Keratinocyte (primary cell): ENCODE measurements around the gene SP140L. TPM values are rescaled to one million over a fixed set of nuclear protein-coding genes. Genes with fewer than 3 reads are reported as not detected.

ENCODE experiments used
- DNase-seq: peaks from one replicate; pipeline ENCODE4 v3.0.0-alpha.2; 2011; ENCODE audit warnings: low read depth, missing footprints, low spot score
- FAIRE-seq: peaks from 2 replicates; lab custom pipeline; 2011; peaks lifted over from hg19 to GRCh38; lab: Jason Lieb, UNC
- H2AFZ ChIP-seq: 2 replicates; pipeline ENCODE4 v1.6.0; 2012; ENCODE audit warnings: low read length, control low read depth, inconsistent platforms; ENCODE audit not compliant: control insufficient read depth
- H3K27ac ChIP-seq: 2 replicates; pipeline ENCODE4 v1.5.1; 2011; ENCODE audit warnings: low read length; ENCODE audit not compliant: control insufficient read depth, insufficient read depth
- H3K27me3 ChIP-seq: 3 replicates; pipeline ENCODE4 v1.6.0; 2011; ENCODE audit warnings: low read length; ENCODE audit not compliant: control insufficient read depth, insufficient read depth; ENCODE audit errors: extremely low read depth
- H3K36me3 ChIP-seq, 2 experiments: 2 replicates in 1 of 2; 3 replicates in 1 of 2; pipeline ENCODE4 v1.5.1; 2011; ENCODE audit warnings: low read length in 2 of 2, mild to moderate bottlenecking in 1 of 2; ENCODE audit not compliant: control insufficient read depth in 2 of 2, insufficient read depth in 2 of 2; ENCODE audit errors: extremely low read depth in 1 of 2
- H3K4me1 ChIP-seq: 3 replicates; pipeline ENCODE4 v1.5.1; 2011; ENCODE audit warnings: low read length; ENCODE audit not compliant: control insufficient read depth, insufficient read depth; ENCODE audit errors: extremely low read depth
- H3K4me2 ChIP-seq: 3 replicates; pipeline ENCODE4 v1.6.0; 2011; ENCODE audit warnings: low read depth, low read length; ENCODE audit not compliant: control insufficient read depth, insufficient read depth; ENCODE audit errors: extremely low read depth
- H3K4me3 ChIP-seq, 3 experiments: fragments of 200-600 bp in 1 of 3; sonication (generic) in 1 of 3; 2 replicates in 2 of 3; 3 replicates in 1 of 3; pipeline ENCODE4 v1.5.1; 2011 to 2016; ENCODE audit warnings: low read length in 3 of 3, mild to moderate bottlenecking in 3 of 3, control low read depth in 2 of 3, inconsistent platforms in 1 of 3, low read depth in 1 of 3, mixed read lengths in 1 of 3, mixed run types in 1 of 3, moderate library complexity in 1 of 3; ENCODE audit not compliant: control insufficient read depth in 2 of 3, insufficient read depth in 2 of 3; ENCODE audit errors: extremely low read depth in 1 of 3
- H3K79me2 ChIP-seq: 2 replicates; pipeline ENCODE4 v1.6.0; 2012; ENCODE audit warnings: low read length; ENCODE audit not compliant: control insufficient read depth, insufficient read depth
- H3K9ac ChIP-seq: 3 replicates; pipeline ENCODE4 v1.6.0; 2011; ENCODE audit warnings: low read length; ENCODE audit not compliant: control insufficient read depth, insufficient read depth; ENCODE audit errors: extremely low read depth
- H3K9me1 ChIP-seq: 3 replicates; pipeline ENCODE4 v1.6.0; 2011; ENCODE audit warnings: low read length; ENCODE audit not compliant: control insufficient read depth, insufficient read depth; ENCODE audit errors: extremely low read depth
- H3K9me3 ChIP-seq: 2 replicates; pipeline ENCODE4 v1.5.1; 2012; ENCODE audit warnings: low read depth, low read length; ENCODE audit not compliant: control insufficient read depth
- H4K20me1 ChIP-seq: 3 replicates; pipeline ENCODE4 v1.6.0; 2011; ENCODE audit warnings: low read length; ENCODE audit not compliant: control insufficient read depth, insufficient read depth; ENCODE audit errors: extremely low read depth
- CTCF ChIP-seq, 3 experiments: IDR thresholded peaks in 1 of 3; conservative IDR thresholded peaks in 1 of 3; optimal IDR thresholded peaks in 1 of 3; 2 replicates in 2 of 3; 3 replicates in 1 of 3; pipeline versions ENCODE3 to v1.5.1; 2011; ENCODE audit warnings: low read length in 3 of 3, mild to moderate bottlenecking in 3 of 3, moderate library complexity in 2 of 3, control low read depth in 1 of 3, inconsistent platforms in 1 of 3; ENCODE audit not compliant: insufficient read depth in 2 of 3; ENCODE audit errors: extremely low read depth in 1 of 3
- EZH2 ChIP-seq: IDR thresholded peaks from one replicate; pipeline ENCODE4 v1.6.1; 2012; ENCODE audit warnings: inconsistent platforms, mild to moderate bottlenecking, low read length, moderate library complexity
- dilution Hi-C: fragments of 300-500 bp; cut with MboI; formaldehyde crosslinking; loops from one replicate; pipeline ENCODE4 v1.7.0; 2020; ENCODE audit warnings: low sequenced_read_pairs; ENCODE audit not compliant: extremely low pct_ligation_motif_present
- polyA plus RNA-seq, 5 experiments: library from polyadenylated mRNA; depleted of rRNA in 3 of 5; stranded (reverse) in 3 of 5; stranded (forward) in 1 of 5; unstranded in 1 of 5; fragments of >200 nt; gene quantifications; 1 replicate in 1 of 5; 2 replicates in 3 of 5; 3 replicates in 1 of 5; pipeline versions ENCODE4 v1.2.1 to v1.2.3, GENCODE V29; 2011 to 2012; ENCODE audit warnings: missing spikeins in 2 of 5, low read depth in 1 of 5, low replicate concordance in 1 of 5

SP140L gene
- polyA plus RNA-seq, 1 donor (not counting 4 experiments of a cell fraction or from before 2014, with no cell fraction given), result 10.8 TPM

- DNase-seq, result no peak
- Histone ChIP-seq H3K4me2 (no peak overlapping the region), H3K9me3 (no peaks in the 10 kb centered on the region), H3K36me3 (no peaks in the 10 kb centered on the region), H3K27me3 (no peaks in the 10 kb centered on the region), H3K79me2 (no peaks in the 10 kb centered on the region), H4K20me1 (no peaks in the 10 kb centered on the region), H2AFZ (no peak overlapping the region), H3K9ac (no peak overlapping the region), H3K27ac (no peak overlapping the region), H3K4me1 (no peaks in the 10 kb centered on the region), H3K9me1 (no peaks in the 10 kb centered on the region), H3K4me3 (no peak overlapping the region)
- TF ChIP-seq EZH2, result no peak
- TF ChIP-seq CTCF (optimal IDR thresholded peaks at IDR 0.05 in 1 of 3, IDR thresholded peaks at IDR 0.05 in 1 of 3, conservative IDR thresholded peaks at IDR 0.05 in 1 of 3; ENCODE audit: extremely low read depth in 1 of 3, insufficient read depth in 2 of 3, low read length in 3 of 3), result no peak
- no peak for FAIRE-seq
- dilution Hi-C loops, result no loop called here
These were observed 30.1 kb upstream of the SP140L start for GRCh38 chr2:230296917-230297316.

GRCh38 chr2:230299618-230300017 lies 27.4 kb upstream of the SP140L start:
- no peak overlapping the region for H3K4me2 ChIP-seq
- dilution Hi-C loops, result no loop called here
- FAIRE-seq (no peak), DNase-seq (no peak)
- no peaks in the 10 kb centered on the region for H4K20me1 ChIP-seq
- no peak overlapping the region for H3K4me3 ChIP-seq
- H2AFZ ChIP-seq, result no peak overlapping the region
- H3K79me2 ChIP-seq, result no peaks in the 10 kb centered on the region
- H3K9me3 ChIP-seq, result no peaks in the 10 kb centered on the region
- H3K27me3 ChIP-seq, result no peaks in the 10 kb centered on the region
- H3K27ac ChIP-seq, result no peak overlapping the region
- H3K36me3 ChIP-seq, result no peaks in the 10 kb centered on the region
- no peaks in the 10 kb centered on the region for H3K4me1 ChIP-seq
- no peak for TF ChIP-seq CTCF (optimal IDR thresholded peaks at IDR 0.05 in 1 of 3, IDR thresholded peaks at IDR 0.05 in 1 of 3, conservative IDR thresholded peaks at IDR 0.05 in 1 of 3; ENCODE audit: extremely low read depth in 1 of 3, insufficient read depth in 2 of 3, low read length in 3 of 3)
- TF ChIP-seq EZH2, result no peak
- H3K9me1 ChIP-seq, result no peaks in the 10 kb centered on the region
- no peak overlapping the region for H3K9ac ChIP-seq
